Measurements from ENCODE around the gene SEC16B. TPM values are rescaled to one million over a fixed set of nuclear protein-coding genes. Genes with fewer than 3 reads are reported as not detected.

The SEC16B gene
- total and polyA plus RNA-seq, 2 of the 8 experiments (the other 6 are each of a cell fraction or from before 2014, with no cell fraction given), result 0.56 to 0.94 TPM

DNA sequence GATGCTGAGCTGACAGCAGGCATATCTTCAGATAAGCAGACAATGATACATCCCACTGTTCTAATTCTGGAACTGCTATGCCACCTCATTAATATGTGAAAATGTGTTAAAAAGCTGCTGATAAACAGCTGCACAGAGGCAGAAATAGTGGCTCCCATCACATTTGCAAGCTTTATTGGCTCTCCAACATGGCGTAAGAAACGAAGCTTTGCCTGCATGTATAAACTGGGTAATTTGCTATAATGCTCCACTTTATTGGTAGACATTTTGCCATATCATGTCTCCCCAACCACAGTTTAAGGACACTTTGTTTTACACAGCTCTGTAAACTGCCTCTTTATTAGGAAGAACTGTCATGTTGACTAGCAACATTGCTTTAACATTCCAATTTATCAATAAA is 49.8 kb downstream of the SEC16B start:
- Histone ChIP-seq H3K27ac (ENCODE audit: low read depth, low read length) (no peak overlapping the region), H4K91ac (replicated peaks; ENCODE audit: insufficient read length, low read length) (no peak overlapping the region), H4K8ac (ENCODE audit: extremely low read depth, insufficient read depth, low read length) (no peak overlapping the region), H3K18ac (ENCODE audit: extremely low read depth, low read length) (no peak overlapping the region), H4K5ac (ENCODE audit: insufficient read length, low read depth, low read length) (no peak overlapping the region), H3K9ac (replicated peaks in 1 of 4; ENCODE audit: extremely low read depth in 1 of 4, low read depth in 3 of 4, low read length in 3 of 4) (no peak overlapping the region), H3K56ac (replicated peaks; ENCODE audit: insufficient read length, low read depth, low read length) (no peak overlapping the region), H3K27me3 (replicated peaks in 1 of 4; ENCODE audit: control insufficient read depth in 3 of 4, extremely low read depth in 1 of 4, insufficient read depth in 3 of 4, low read length in 3 of 4) (no peaks in the 10 kb centered on the region), H3K4ac (replicated peaks; ENCODE audit: insufficient read length, low read depth, low read length) (no peak overlapping the region), H3K4me2 (ENCODE audit: insufficient read depth in 1 of 2, low read depth in 2 of 2, low read length in 2 of 2) (no peak overlapping the region), H2BK15ac (ENCODE audit: low read length) (no peak overlapping the region), H2BK5ac (ENCODE audit: low read depth, low read length) (no peak overlapping the region), H3K79me1 (ENCODE audit: low read depth, low read length) (no peaks in the 10 kb centered on the region), H2BK20ac (ENCODE audit: low read length) (no peak overlapping the region), H3K9me3 (ENCODE audit: insufficient read depth in 2 of 2, low read depth in 1 of 2, low read length in 1 of 2) (no peaks in the 10 kb centered on the region), H3K14ac (ENCODE audit: insufficient read length) (no peak overlapping the region), H4K20me1 (replicated peaks in 1 of 2; ENCODE audit: control insufficient read depth in 1 of 2, insufficient read depth in 2 of 2, low read length in 2 of 2) (no peaks in the 10 kb centered on the region), H3K79me2 (ENCODE audit: control insufficient read depth in 1 of 2, insufficient read depth in 2 of 2, low read length in 2 of 2) (no peaks in the 10 kb centered on the region), H3K4me1 (replicated peaks in 1 of 4; ENCODE audit: control insufficient read depth in 3 of 4, insufficient read depth in 4 of 4, low read length in 3 of 4) (peaks cover 0 to 6% (median 0%) of the 10 kb centered on the region in 4 experiments; a peak in 1 of 7 replicates), H2BK12ac (ENCODE audit: low read depth, low read length) (no peak overlapping the region), H3K36me3 (ENCODE audit: control insufficient read depth in 2 of 4, insufficient read depth in 4 of 4, low read length in 3 of 4) (no peaks in the 10 kb centered on the region), H3K23ac (ENCODE audit: insufficient read length) (no peak overlapping the region), H3K4me3 (ENCODE audit: extremely low read depth in 1 of 4, insufficient read depth in 2 of 4, low read depth in 3 of 4, low read length in 4 of 4) (no peak overlapping the region), H3K23me2 (ENCODE audit: low read depth, low read length) (no peaks in the 10 kb centered on the region), H2BK120ac (replicated peaks; ENCODE audit: low read depth, low read length) (no peak overlapping the region), H2AK5ac (ENCODE audit: low read depth, low read length) (no peak overlapping the region), H2AFZ (ENCODE audit: low read length) (no peak overlapping the region)
- ChIA-PET CTCF (ENCODE audit: partially characterized antibody) (interaction anchor here (0.6 to 14.6 kb wide), 12 partner anchors 10 to 665 kb away, joined by 3 to 274 read pairs (median 5); no protein-coding TSS in a partner anchor), POLR2A (ENCODE audit: partially characterized antibody) (no interaction called here)
- 84% methylated on average over 2 of the region's 2 CpGs; no CpG with 5 or more reads in 1 of the 2 experiments for WGBS, 2 experiments (ENCODE audit: extremely low coverage in 1 of 2, insufficient coverage in 1 of 2, insufficient read length in 1 of 2, insufficient replicate concordance in 2 of 2, low coverage in 1 of 2, low lambda C conversion rate in 2 of 2, missing lambda C conversion rate in 1 of 2)
- DNase-seq (ENCODE audit: low read depth in 1 of 2, low spot score in 2 of 2) (no peak), FAIRE-seq (no peak)
- TF ChIP-seq SP4 (IDR thresholded peaks at IDR 0.05; ENCODE audit: low read length) (no peak), MAX (IDR thresholded peaks at IDR 0.05) (no peak), JUND (IDR thresholded peaks at IDR 0.05; ENCODE audit: low read length) (no peak)

Measured in H1 (cell line).